OCI-LY3 (cell line): ENCODE data around the gene NEK2.

Experiments used
- CTCF ChIP-seq: fragments of 200-600, 300-600 bp; sonication (generic); IDR thresholded peaks from 2 replicates; pipeline ENCODE4 v1.5.1; 2014; ENCODE audit warnings: antibody characterized with exemption, low read length, low read depth
- EZH2phosphoT487 ChIP-seq: fragments of 200-600 bp; shearing (Covaris generic); IDR thresholded peaks from 2 replicates; pipeline ENCODE4 v1.6.1; 2018; ENCODE audit warnings: antibody characterized with exemption, mixed run types, low read depth

DNA sequence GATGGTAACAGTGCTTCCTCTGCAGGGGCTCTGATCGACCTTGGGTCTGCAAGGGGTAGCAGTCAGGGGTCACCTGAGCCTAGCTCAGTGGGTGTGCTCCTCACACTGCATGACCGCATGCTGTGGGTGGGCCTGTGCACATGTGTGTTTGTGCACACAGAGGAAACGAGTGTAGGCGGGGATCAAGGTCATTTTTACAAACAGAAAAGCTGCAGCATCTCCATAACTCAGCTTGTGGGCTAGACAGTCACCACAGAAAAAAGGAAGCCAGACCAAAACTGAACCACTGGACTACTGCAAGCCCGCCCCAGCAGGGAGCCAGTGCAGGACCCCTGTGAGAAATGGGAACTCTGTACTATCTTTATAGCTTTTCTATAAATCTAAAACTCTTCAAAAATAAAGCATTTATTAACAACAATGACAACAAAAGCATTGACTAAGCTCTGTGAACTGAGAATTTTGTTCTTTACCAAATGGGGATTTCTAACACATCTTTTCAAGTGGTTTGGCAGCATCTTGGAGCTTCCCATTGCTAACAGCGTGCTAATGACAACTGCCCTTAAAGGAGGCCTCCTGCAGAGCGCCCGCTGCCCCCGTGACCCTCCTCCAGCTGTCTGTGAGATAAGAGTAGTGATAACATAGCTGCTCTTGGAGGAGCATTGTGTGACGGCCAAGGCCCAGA lies 19.9 kb upstream of the NEK2 start:
- TF ChIP-seq CTCF (no peak), EZH2phosphoT487 (no peak)
